Measurements from ENCODE around the gene SMLR1. TPM values are rescaled to one million over a fixed set of nuclear protein-coding genes. Genes with fewer than 3 reads are reported as not detected.

The SMLR1 gene
- total RNA-seq, 1 donor from 2014 or later: not detected

DNA sequence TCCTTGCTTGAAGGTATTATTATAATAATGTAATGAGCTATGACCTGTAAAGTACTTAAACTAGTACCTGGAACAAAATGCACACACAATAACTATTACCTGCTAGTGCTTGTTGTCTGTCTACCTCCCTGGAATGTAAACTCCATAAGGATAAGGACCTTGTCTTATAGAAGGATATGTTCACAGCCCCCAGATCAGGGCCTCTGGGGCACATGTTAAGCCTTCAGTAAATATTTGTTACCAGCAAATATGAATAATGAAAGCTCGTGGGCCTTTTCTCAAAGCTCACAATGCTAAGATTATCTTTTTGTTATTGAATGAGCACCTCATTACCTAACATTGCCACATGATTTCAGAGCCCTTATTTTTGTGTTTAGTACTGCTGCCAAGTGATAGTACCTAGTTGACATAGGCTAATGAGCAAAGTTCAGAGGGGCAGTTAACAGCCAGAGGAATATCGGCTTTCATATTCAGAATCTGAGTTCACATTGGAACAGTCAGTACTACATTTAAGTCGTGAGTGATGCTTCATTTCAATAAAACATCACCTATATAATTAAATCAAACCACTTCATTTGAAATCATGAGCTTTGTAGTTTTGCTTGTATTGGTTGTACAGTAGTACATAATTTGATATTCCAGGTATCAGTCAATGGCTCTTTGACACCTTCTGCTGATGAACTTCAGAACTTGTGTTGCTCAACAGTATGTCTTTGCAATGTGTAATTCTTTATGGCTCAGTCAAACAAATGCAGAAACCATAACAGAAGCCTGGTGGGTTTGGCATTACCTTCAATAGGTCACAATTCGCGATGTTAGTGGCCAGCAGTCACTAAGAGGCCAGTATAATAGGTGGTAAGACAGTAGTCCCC lies 11.8 kb upstream of the SMLR1 start:
- H3K27me3 Mint-ChIP-seq (ENCODE audit: low read depth): no peaks in the 10 kb centered on the region
- peaks cover 46% of the 10 kb centered on the region for H3K9me3 Mint-ChIP-seq
- TF ChIP-seq, protein P1, sequence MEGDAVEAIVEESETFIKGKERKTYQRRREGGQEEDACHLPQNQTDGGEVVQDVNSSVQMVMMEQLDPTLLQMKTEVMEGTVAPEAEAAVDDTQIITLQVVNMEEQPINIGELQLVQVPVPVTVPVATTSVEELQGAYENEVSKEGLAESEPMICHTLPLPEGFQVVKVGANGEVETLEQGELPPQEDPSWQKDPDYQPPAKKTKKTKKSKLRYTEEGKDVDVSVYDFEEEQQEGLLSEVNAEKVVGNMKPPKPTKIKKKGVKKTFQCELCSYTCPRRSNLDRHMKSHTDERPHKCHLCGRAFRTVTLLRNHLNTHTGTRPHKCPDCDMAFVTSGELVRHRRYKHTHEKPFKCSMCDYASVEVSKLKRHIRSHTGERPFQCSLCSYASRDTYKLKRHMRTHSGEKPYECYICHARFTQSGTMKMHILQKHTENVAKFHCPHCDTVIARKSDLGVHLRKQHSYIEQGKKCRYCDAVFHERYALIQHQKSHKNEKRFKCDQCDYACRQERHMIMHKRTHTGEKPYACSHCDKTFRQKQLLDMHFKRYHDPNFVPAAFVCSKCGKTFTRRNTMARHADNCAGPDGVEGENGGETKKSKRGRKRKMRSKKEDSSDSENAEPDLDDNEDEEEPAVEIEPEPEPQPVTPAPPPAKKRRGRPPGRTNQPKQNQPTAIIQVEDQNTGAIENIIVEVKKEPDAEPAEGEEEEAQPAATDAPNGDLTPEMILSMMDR (IDR thresholded peaks at IDR 0.05; ENCODE audit: unreplicated experiment): no peak

DNA sequence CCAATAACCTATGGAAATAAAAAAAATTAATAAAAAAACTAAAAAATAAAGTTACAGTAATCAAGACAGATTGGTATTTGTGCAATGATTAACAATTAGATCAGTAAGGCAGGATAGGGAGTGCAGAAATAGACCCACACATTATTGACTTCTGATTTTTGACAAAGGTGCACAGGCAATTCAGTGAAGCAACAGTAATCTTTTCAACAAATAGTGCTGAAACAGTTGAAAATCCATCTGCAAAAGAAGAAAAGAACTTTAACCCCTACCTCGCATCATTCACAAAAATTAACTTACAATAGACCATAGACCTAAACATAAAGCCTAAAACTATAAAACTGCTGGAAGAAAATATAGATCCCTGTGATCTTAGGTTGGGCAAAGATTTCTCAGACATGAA lies 4.5 kb upstream of the SMLR1 start:
- Mint-ChIP-seq H3K9me3 (peaks cover 42% of the 10 kb centered on the region), H3K36me3 (no peaks in the 10 kb centered on the region), H3K27ac (no peak overlapping the region), H3K4me1 (no peaks in the 10 kb centered on the region), H3K27me3 (ENCODE audit: low read depth) (peaks cover 3% of the 10 kb centered on the region), H3K4me3 (no peak overlapping the region)
- DNase-seq (ENCODE audit: low spot score in 2 of 2, unreplicated experiment in 2 of 2): no peak
- TF ChIP-seq, protein P1 (IDR thresholded peaks at IDR 0.05; ENCODE audit: unreplicated experiment): no peak

More for the DNA sequence above, 11.8 kb upstream of the SMLR1 start:
- Mint-ChIP-seq H3K36me3 (no peaks in the 10 kb centered on the region), H3K4me1 (peaks cover 3% of the 10 kb centered on the region), H3K4me3 (no peak overlapping the region), H3K27ac (no peak overlapping the region)
- no peak for DNase-seq (ENCODE audit: low spot score in 2 of 2, unreplicated experiment in 2 of 2)

DNA sequence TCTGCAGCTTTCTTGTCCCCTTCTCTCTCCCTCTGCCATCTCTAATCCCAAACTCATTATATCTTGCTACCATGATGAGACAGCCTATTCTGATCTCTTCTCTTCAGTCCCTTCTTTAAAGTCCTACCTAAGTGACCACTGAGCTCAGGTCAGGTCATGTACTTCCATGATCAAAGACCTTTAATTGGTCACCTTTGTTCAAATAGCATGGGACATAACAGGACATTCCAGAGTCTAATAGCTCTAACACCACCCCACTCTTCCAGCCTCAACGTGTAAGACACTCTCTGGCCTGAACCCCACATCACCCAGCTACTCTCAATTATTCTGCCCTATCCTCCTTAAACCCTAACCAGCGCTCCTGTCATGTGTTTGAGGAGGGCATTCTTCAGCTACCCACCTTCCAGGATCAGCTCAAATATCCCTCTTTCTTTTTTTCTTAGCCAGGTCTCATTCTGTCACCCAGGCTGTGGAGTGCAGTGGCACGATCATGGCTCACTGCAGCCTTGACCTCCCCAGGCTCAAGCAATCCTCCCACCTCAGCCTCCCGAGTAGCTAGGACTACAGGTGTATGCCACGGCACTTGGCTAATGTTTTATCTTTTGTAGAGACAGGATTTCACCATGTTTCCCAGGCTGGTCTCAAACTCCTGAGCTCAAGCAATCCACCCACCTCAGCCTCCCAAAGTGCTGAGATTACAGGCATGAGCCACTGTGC lies 2.1 kb upstream of the SMLR1 start:
- H3K9me3 Mint-ChIP-seq: peaks cover 20% of the 10 kb centered on the region
- TF ChIP-seq, protein P1 (IDR thresholded peaks at IDR 0.05; ENCODE audit: unreplicated experiment): no peak
- no peak overlapping the region for H3K27ac Mint-ChIP-seq
- H3K4me3 Mint-ChIP-seq: no peak overlapping the region
- peaks cover 3% of the 10 kb centered on the region for H3K27me3 Mint-ChIP-seq (ENCODE audit: low read depth)
- H3K4me1 Mint-ChIP-seq: peaks cover 2% of the 10 kb centered on the region
- H3K36me3 Mint-ChIP-seq: no peaks in the 10 kb centered on the region
- no peak for DNase-seq (ENCODE audit: low spot score in 2 of 2, unreplicated experiment in 2 of 2)

DNA sequence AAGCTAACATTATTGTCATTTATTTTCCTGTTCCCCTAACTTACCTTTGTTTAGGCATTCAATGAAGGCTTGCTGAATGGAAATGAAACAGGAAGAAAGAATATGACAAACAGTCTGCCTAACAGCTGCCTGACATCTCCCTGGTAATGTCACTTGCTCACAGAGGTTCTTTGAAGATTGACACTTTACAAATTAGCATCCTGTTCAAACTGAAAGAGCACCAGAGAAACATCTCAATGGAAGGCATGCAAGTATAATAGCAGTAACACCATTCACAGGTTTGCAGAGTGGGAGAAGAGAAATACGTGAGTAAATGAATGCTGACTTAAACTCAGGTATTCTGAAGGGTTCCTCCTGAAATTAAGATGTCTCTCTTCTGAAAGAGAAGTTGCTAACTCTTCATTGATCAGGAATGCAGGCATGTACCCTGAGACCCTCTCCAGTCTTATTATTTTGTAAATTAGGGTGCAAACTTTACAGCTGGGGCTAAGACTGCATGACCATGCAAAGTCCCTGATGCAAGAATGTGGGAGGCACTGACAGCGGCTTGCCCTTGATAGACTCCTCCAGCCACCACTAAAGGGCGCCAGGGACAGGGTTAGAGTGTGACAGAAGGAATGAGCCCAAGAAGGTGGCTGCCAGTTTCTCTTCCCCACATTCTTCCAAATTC lies 1.3 kb upstream of the SMLR1 start:
- H3K4me1 Mint-ChIP-seq: peaks cover 2% of the 10 kb centered on the region
- no peak overlapping the region for H3K27ac Mint-ChIP-seq
- H3K4me3 Mint-ChIP-seq: no peak overlapping the region
- no peaks in the 10 kb centered on the region for H3K36me3 Mint-ChIP-seq
- peaks cover 3% of the 10 kb centered on the region for H3K27me3 Mint-ChIP-seq (ENCODE audit: low read depth)
- DNase-seq (ENCODE audit: low spot score in 2 of 2, unreplicated experiment in 2 of 2): no peak
- TF ChIP-seq, protein P1 (IDR thresholded peaks at IDR 0.05; ENCODE audit: unreplicated experiment): no peak
- peaks cover 12% of the 10 kb centered on the region for H3K9me3 Mint-ChIP-seq

DNA sequence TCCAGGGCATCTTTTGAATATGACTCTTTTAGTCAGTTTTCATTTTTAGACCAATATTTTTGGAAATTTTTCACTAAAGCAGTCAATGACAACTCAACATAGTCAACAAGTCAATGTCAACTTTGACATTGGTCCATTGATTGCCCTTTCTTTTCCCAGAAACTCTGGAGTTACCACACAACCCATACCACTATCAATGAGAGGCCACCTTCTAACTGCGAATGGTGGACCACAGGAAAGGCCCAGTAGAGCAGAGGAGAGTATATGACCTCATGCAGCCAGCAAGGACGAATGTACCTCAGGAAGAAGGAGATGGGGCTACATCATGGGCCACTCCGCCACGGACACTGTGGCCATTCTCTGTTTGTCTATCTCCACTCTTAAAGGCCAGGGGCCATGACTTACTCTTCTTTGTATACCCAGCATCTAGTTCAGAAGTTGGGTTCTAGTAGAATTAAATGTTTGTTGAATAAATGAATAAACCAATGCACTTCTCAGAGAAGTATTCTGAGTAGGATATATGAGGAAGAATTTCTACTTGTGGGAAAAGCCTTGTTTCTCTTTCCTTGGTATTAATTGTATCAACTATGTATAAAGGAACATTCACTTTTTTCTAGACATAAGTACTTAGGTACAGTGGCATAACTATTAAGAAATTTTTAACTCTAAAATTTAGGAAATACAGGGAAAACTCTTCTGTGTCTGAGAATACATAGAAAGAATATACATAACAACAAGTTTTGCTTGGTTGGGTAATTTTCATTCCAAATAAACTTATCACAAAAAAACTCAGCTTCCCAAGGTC lies 562 bp upstream of the SMLR1 start:
- DNase-seq (ENCODE audit: low spot score in 2 of 2, unreplicated experiment in 2 of 2): no peak
- H3K4me1 Mint-ChIP-seq: peaks cover 2% of the 10 kb centered on the region
- H3K27me3 Mint-ChIP-seq (ENCODE audit: low read depth): peaks cover 3% of the 10 kb centered on the region
- peaks cover 7% of the 10 kb centered on the region for H3K9me3 Mint-ChIP-seq
- H3K27ac Mint-ChIP-seq: no peak overlapping the region
- no peaks in the 10 kb centered on the region for H3K36me3 Mint-ChIP-seq
- TF ChIP-seq, protein P1 (IDR thresholded peaks at IDR 0.05; ENCODE audit: unreplicated experiment): no peak
- H3K4me3 Mint-ChIP-seq: no peak overlapping the region

Data from mesothelial cell of epicardium (in vitro differentiated cells).